ENCODE measurements around the gene GRHL1.

Gene GRHL1

GRCh38 chr2:10038716-10039115, 87.2 kb downstream of the GRHL1 start:
- in situ Hi-C loops (cut with HindIII; ENCODE audit: low pct_ligation_motif_present, low sequenced_read_pairs) = no loop called here
- no peak overlapping the region for H3K27ac ChIP-seq
- no peak overlapping the region for H3K4me3 ChIP-seq (ENCODE audit: low read depth, low read length)
- no peaks in the 10 kb centered on the region for H3K27me3 ChIP-seq (replicated peaks)
- no peaks in the 10 kb centered on the region for H3K36me3 ChIP-seq (replicated peaks)
- TF ChIP-seq CTCF (IDR thresholded peaks at IDR 0.05; ENCODE audit: low read depth, low read length, missing control alignments) = no peak
- DNase-seq = no peak

GRCh38 chr2:10039658-10040410, 88.3 kb downstream of the GRHL1 start:
- H3K27me3 ChIP-seq (replicated peaks) = no peaks in the 10 kb centered on the region
- H3K27ac ChIP-seq = no peak overlapping the region
- DNase-seq = no peak
- no peaks in the 10 kb centered on the region for H3K36me3 ChIP-seq (replicated peaks)
- H3K4me3 ChIP-seq (ENCODE audit: low read depth, low read length) = no peak overlapping the region
- in situ Hi-C loops (cut with HindIII; ENCODE audit: low pct_ligation_motif_present, low sequenced_read_pairs) = loop anchor here (10.0 kb wide), 1 partner anchor 225 kb away; no protein-coding TSS in a partner anchor
- no peak for TF ChIP-seq CTCF (IDR thresholded peaks at IDR 0.05; ENCODE audit: low read depth, low read length, missing control alignments)

GRCh38 chr2:10041711-10042110, 90.2 kb downstream of the GRHL1 start:
- DNase-seq = no peak
- in situ Hi-C loops (cut with HindIII; ENCODE audit: low pct_ligation_motif_present, low sequenced_read_pairs) = loop anchor here (10.0 kb wide), 1 partner anchor 227 kb away; no protein-coding TSS in a partner anchor
- no peak for TF ChIP-seq CTCF (IDR thresholded peaks at IDR 0.05; ENCODE audit: low read depth, low read length, missing control alignments)
- Histone ChIP-seq H3K36me3 (replicated peaks) (no peaks in the 10 kb centered on the region), H3K4me3 (ENCODE audit: low read depth, low read length) (no peak overlapping the region), H3K27me3 (replicated peaks) (no peaks in the 10 kb centered on the region), H3K27ac (no peak overlapping the region)

- TF ChIP-seq CTCF (IDR thresholded peaks at IDR 0.05; ENCODE audit: low read depth, low read length, missing control alignments) = peak; percentile 17
- peak; percentile 33 for DNase-seq
- in situ Hi-C loops (cut with HindIII; ENCODE audit: low pct_ligation_motif_present, low sequenced_read_pairs) = loop anchor here (10.0 kb wide), 1 partner anchor 228 kb away; no protein-coding TSS in a partner anchor
- Histone ChIP-seq H3K27ac (peak overlapping the region; percentile 44), H3K27me3 (replicated peaks) (no peaks in the 10 kb centered on the region), H3K4me3 (ENCODE audit: low read depth, low read length) (peak overlapping the region; percentile 52), H3K36me3 (replicated peaks) (no peaks in the 10 kb centered on the region)
Observed at GRCh38 chr2:10042301-10043161, 91.0 kb downstream of the GRHL1 start.

- in situ Hi-C loops (cut with HindIII; ENCODE audit: low pct_ligation_motif_present, low sequenced_read_pairs) = loop anchor here (10.0 kb wide), 1 partner anchor 229 kb away; no protein-coding TSS in a partner anchor
- TF ChIP-seq CTCF (IDR thresholded peaks at IDR 0.05; ENCODE audit: low read depth, low read length, missing control alignments) = no peak
- H3K27ac ChIP-seq = peak within 1 kb of the TSS; percentile 61
- H3K36me3 ChIP-seq (replicated peaks) = peaks cover 5% of the 10 kb centered on the region
- H3K4me3 ChIP-seq (ENCODE audit: low read depth, low read length) = peak within 1 kb of the TSS; percentile 57
- DNase-seq = peak; percentile 61
- H3K27me3 ChIP-seq (replicated peaks) = no peaks in the 10 kb centered on the region
Observed at GRCh38 chr2:10043256-10043905, 91.9 kb downstream of the GRHL1 start, which contains the start of gene KLF11. Gene KLF11 (plus strand): TSS chr2:10043550. CDS start chr2:10043717, 167 bp downstream.

Data from brain microvascular endothelial cell (primary cell).